Measurements from ENCODE around the gene ITGA3. TPM values are rescaled to one million over a fixed set of nuclear protein-coding genes. Genes with fewer than 3 reads are reported as not detected.
A peak's percentile ranks its signal among the peaks of the same experiment; 100 is the strongest.

ITGA3 gene
- total and polyA plus RNA-seq, 3 donors from 2014 or later = 20.0 to 30.7 (median 24.2) TPM

- Histone ChIP-seq H3K4me1 (peaks cover 15% of the 10 kb centered on the region), H3K27me3 (no peaks in the 10 kb centered on the region), H3K9me3 (no peaks in the 10 kb centered on the region), H3K4me3 (peak overlapping the region; percentile 94 to 98), H3K27ac (peak overlapping the region; percentile 66 to 88), H3K36me3 (ENCODE audit: low read depth, missing control alignments) (no peaks in the 10 kb centered on the region)
- intact Hi-C loops (cut with DNase I; ENCODE audit: low total_unique reads) = no loop called here
- TF ChIP-seq POLR2A (IDR thresholded peaks at IDR 0.05) (no peak), CTCF (IDR thresholded peaks at IDR 0.05) (peak; percentile 95 to 98 (median 97))
- 0 to 1% methylated on average over 21 of the region's 21 CpGs for WGBS, 2 donors
- DNase-seq = peak; percentile 97
These were observed 38.4 kb downstream of the ITGA3 start for GRCh38 chr17:50094243-50094752.

- peak within 1 kb of the TSS; percentile 94 to 98 for H3K4me3 ChIP-seq
- no peaks in the 10 kb centered on the region for H3K27me3 ChIP-seq
- H3K9me3 ChIP-seq = no peaks in the 10 kb centered on the region
- intact Hi-C loops (cut with DNase I; ENCODE audit: low total_unique reads) = no loop called here
- TF ChIP-seq CTCF (IDR thresholded peaks at IDR 0.05) (peak in 2 of 3 experiments; percentile 7 to 17), POLR2A (IDR thresholded peaks at IDR 0.05) (no peak)
- peaks cover 15% of the 10 kb centered on the region for H3K4me1 ChIP-seq
- no peaks in the 10 kb centered on the region for H3K36me3 ChIP-seq (ENCODE audit: low read depth, missing control alignments)
- 0% methylated on average over 33 to 68 of the region's 68 CpGs for WGBS, 2 donors
- DNase-seq = peak; percentile 96
- H3K27ac ChIP-seq = peak within 1 kb of the TSS; percentile 87 to 88
These were observed 39.1 kb downstream of the ITGA3 start, which contains the start of gene PDK2 for GRCh38 chr17:50094753-50095619. Gene PDK2, plus strand, starts transcription at chr17:50095351. Its CDS starts 85 bp downstream, at chr17:50095436.

- Histone ChIP-seq H3K27ac (peak overlapping the region; percentile 87 to 88), H3K9me3 (no peaks in the 10 kb centered on the region), H3K4me1 (peaks cover 17% of the 10 kb centered on the region), H3K4me3 (peak overlapping the region; percentile 94 to 98), H3K36me3 (ENCODE audit: low read depth, missing control alignments) (no peaks in the 10 kb centered on the region), H3K27me3 (no peaks in the 10 kb centered on the region)
- 0 to 1% methylated on average over 12 of the region's 12 CpGs for WGBS, 2 donors
- TF ChIP-seq POLR2A (IDR thresholded peaks at IDR 0.05) = no peak
- TF ChIP-seq CTCF (IDR thresholded peaks at IDR 0.05) = no peak
- DNase-seq = no peak
- intact Hi-C loops (cut with DNase I; ENCODE audit: low total_unique reads) = no loop called here
These were observed 39.7 kb downstream of the ITGA3 start for GRCh38 chr17:50095626-50096037.

- no peak for DNase-seq
- H3K27ac ChIP-seq = peak overlapping the region; percentile 87 to 88
- intact Hi-C loops (cut with DNase I; ENCODE audit: low total_unique reads) = no loop called here
- H3K27me3 ChIP-seq = no peaks in the 10 kb centered on the region
- H3K9me3 ChIP-seq = no peaks in the 10 kb centered on the region
- peaks cover 21% of the 10 kb centered on the region for H3K4me1 ChIP-seq
- 30% methylated on average over 6 of the region's 6 CpGs; no CpG with 5 or more reads in 1 of the 2 donors for WGBS, 2 donors
- TF ChIP-seq CTCF (IDR thresholded peaks at IDR 0.05) (no peak), POLR2A (IDR thresholded peaks at IDR 0.05) (no peak)
- no peaks in the 10 kb centered on the region for H3K36me3 ChIP-seq (ENCODE audit: low read depth, missing control alignments)
- peak overlapping the region; percentile 94 to 98 for H3K4me3 ChIP-seq
These were observed 40.2 kb downstream of the ITGA3 start for GRCh38 chr17:50096092-50096491.

Data from testis (tissue), 3 donors.